ENCODE measurements around the gene ONECUT3.

GRCh38 chr19:1804858-1805257 lies 51.6 kb downstream of the ONECUT3 start:
- TF ChIP-seq, protein P1, sequence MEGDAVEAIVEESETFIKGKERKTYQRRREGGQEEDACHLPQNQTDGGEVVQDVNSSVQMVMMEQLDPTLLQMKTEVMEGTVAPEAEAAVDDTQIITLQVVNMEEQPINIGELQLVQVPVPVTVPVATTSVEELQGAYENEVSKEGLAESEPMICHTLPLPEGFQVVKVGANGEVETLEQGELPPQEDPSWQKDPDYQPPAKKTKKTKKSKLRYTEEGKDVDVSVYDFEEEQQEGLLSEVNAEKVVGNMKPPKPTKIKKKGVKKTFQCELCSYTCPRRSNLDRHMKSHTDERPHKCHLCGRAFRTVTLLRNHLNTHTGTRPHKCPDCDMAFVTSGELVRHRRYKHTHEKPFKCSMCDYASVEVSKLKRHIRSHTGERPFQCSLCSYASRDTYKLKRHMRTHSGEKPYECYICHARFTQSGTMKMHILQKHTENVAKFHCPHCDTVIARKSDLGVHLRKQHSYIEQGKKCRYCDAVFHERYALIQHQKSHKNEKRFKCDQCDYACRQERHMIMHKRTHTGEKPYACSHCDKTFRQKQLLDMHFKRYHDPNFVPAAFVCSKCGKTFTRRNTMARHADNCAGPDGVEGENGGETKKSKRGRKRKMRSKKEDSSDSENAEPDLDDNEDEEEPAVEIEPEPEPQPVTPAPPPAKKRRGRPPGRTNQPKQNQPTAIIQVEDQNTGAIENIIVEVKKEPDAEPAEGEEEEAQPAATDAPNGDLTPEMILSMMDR (conservative IDR thresholded peaks at IDR 0.05): no peak
- no peak for TF ChIP-seq ZFX (IDR thresholded peaks at IDR 0.05)
